Suppressor macrophage treated with lipopolysaccharide for 1 hour (primary cell): ENCODE results near the gene PIBF1.

Experiments used
- DNase-seq, 3 donors: peaks; one replicate each; pipeline ENCODE4 v3.0.0-alpha.2; 2020 to 2022

PIBF1 gene

DNA sequence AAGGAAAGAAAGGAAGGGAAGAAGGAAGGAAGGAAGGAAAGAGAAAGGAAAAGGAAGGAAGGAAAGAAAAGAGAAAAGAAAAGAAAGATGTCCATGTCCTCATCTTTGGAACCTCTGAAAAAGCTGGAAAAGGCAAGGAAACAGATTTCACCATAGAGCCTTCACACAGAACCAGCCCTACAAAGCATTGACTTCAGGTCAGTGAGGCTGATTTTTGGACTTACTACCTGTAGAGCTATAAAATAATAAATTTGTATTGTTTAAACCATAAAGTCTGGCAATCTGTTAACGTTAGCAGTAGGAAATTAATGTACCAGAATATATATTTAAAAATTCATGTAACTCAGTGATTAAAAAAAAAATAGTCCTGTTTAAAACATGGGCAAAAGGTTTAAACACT is 130.0 kb downstream of the PIBF1 start:
- no peak for DNase-seq

- no peak for DNase-seq
These were observed 138.2 kb downstream of the PIBF1 start for GRCh38 chr13:72920097-72920496.

DNA sequence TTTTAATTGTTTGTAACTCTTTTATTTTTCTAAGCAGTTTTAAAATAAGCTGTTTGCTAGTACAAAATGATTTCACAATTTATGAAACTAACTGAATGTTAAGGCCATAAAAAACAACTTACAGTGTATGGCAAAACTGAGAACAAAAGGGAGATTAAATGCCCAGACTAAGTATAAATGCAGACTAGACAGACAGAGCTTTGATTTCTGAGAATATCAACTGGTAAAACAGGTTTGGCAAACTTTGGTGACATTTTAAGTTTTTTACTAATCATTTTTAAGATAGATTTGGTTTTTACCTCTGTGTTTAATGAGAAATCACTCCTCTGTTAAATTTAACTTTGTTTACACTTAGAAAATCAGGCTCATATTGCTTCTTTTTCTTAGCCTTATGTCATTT is 149.4 kb downstream of the PIBF1 start:
- no peak for DNase-seq

DNA sequence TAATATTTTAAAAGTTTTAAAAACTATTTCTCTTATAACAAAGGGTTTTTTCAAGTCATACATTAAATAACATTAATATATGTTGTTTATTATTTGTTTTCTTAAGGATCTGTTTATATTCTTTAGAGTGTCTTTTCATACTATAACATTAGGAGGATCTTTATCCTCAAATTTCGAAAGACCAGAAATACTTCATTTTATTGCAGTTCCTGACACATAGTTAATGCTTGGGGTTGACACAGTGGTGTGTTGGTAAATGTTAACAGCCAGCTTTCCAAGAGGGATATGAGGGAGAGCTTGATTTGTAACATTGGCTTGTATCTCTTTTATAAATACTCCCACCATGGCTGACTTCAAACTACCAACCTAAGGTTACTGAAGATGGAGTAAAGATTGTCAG is 150.3 kb downstream of the PIBF1 start:
- DNase-seq, result no peak

DNA sequence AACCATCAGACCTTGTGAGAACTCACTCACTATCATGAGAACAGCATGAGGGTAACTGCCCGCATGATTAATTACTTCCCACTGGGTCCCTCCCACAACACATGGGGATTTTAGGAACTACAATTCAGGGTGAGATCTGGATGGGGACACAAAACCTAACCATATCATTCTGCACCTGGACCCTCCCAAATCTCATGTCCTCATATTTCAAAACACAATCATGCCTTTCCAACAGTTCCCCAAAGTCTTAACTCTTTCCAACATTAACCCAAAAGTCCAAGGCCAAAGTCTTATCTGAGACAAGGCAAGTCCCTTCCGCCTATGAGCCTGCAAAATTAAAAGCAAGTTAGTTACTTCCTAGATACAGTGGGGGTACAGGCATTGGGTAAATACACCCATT is 164.3 kb downstream of the PIBF1 start:
- peak; percentile 18 to 49 (median 31) for DNase-seq

DNA sequence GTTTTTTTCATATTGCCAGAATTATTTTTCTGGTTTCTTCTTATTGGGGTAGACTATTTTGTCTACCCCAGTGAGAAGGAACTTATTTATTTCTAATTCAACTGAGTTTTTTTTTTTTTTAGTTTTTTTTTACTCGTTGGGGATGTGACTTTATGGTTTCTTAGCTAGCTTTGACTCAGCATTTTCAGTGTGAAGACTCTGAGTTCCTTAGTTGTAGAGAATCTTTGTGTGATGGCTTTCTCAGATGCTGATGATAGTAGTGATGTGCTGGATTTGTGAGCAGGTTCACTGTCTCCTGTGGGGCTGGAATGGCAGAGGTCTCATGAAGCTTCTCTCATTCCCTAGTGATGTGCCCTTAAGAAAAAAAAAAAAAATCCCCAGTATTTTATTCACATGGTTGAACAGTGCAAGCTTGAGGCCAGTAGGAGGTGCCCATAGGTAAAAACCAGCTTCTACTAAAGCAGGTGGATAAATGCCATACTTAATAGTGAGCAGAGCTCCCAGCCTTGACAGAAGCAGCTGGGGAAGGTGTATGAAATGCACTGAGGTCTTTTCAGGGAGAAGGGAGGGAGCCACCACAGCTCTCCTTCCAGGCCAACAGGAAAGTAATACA is 170.7 kb downstream of the PIBF1 start:
- DNase-seq, result no peak

GRCh38 chr13:72953391-72953965 is 171.5 kb downstream of the PIBF1 start:
- no peak for DNase-seq

DNA sequence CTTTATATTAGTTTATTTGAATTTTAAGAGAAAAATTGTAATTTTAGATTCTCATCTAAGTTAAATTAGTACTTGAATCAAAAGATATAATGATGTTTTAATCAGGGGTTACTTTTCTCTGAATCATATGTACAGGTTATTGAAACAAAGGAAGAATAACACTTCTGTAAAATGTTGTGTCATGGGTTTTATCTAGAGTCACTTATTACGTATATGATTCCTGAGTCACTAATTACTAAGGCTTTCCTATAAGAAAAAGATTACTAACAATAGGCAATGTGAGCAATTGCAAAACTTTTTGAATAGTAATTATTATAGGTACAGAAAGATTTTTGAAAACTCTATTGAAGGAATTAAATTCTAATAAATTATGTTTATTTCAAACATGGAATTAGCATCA is 177.7 kb downstream of the PIBF1 start:
- DNase-seq, result peak in 2 of 3 donors; percentile 34 to 46

DNA sequence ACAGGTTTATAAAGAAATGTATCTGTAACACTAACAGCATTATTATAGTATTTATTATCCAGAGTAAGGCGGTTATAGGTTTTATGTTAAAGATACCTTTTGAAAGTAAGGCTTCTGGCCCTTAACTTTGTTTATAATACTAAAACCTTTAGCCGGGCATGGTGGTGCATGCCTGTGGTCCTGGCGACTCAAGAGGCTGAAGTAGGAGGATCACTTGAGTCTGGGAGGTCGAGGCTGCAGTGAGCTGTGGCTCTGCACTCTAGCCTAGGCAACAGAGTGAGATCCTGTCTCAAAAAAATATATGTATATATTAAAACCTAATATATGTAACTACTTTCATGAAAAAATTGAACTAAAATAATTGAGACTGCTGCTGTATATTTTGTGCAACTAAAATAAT is 178.2 kb downstream of the PIBF1 start:
- DNase-seq, result no peak

DNA sequence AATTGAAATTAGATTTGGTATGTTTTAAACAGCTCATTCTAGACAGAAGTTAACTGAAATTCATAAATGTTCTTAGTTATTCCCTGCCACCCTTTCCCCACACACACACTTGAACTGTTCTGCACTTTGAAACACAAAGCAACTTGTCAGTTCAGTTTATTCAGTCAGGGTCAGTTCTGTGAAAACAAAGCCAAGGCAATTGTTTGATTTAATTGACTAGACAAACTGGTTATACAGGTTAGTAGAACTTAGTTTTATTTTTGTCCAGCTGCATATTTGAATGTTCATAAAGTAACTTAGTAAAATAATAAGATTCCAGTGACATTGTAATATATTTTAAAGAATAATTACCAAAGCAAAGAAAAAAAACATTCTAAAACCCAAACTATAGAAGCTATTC is 178.6 kb downstream of the PIBF1 start:
- DNase-seq, result no peak

DNA sequence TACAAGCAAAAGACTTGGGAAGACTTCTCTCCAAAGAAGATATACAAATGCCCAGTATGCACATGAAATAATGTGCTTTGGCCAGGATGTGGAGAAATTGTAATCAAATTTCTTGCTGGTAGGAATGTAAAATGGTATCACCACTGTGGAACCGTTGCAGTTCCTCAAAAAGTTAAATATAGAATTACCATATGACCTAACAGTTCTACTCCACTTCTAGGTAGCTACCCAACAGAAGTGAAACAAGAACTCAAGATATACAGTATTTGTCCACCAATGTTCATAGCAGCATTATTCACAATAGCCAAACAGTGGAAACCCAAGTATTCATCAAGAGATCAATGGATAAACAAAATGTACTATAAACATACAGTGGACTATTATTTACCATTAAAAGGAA is 181.8 kb downstream of the PIBF1 start:
- peak; percentile 5 to 45 (median 34) for DNase-seq

GRCh38 chr13:72970301-72970880 is 188.5 kb downstream of the PIBF1 start:
- no peak for DNase-seq

GRCh38 chr13:72970956-72971355 is 189.0 kb downstream of the PIBF1 start:
- no peak for DNase-seq

DNA sequence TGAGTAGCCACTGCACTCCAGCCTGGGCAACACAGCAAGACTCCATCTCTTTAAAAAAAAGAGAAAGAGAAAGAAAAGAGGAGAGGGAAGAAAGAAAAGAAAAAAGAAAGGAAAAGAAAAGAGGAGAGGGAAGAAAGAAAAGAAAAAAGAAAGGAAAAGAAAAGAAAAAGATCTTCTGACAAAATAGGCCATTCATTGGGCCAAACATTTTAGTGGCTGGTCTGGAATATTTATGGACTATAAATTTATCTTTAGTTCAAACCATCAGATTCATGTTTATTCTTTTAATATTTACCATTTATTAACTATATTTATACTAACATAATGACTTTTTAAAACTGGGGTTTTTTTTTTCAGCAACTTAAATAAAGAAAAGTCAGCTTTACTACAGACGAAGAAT is 191.3 kb downstream of the PIBF1 start:
- no peak for DNase-seq

DNA sequence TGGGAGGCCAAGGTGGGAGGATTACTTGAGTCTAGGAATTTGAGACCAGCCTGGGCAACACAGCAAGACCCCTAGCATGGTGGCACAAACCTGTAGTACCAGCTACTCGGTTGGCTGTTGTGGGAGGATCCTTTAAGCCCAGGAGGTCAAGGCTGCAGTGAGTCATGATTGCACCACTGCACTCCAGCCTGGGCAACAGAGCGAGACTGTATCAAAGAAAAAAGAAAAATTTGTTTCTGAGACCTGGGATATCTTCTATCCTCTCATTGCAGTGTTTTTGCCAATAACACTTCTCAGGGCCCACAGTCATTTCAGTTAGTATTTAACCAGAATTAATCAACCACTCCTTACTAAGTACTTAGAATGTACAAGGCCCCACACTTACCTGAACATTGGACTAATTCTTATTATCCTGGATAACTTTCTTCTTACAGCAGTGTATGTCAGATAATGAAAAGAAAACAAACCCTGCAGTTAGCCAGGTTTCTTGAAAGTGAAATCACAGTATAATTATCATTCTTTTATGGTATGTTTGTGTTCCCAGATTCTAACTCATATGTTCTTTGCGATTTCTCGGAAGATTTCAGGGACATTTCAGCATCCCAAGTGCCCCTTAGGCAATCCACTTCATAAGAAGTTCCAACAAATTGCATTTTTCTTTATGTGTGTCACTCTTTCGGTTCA is 201.3 kb downstream of the PIBF1 start:
- DNase-seq, result no peak

DNA sequence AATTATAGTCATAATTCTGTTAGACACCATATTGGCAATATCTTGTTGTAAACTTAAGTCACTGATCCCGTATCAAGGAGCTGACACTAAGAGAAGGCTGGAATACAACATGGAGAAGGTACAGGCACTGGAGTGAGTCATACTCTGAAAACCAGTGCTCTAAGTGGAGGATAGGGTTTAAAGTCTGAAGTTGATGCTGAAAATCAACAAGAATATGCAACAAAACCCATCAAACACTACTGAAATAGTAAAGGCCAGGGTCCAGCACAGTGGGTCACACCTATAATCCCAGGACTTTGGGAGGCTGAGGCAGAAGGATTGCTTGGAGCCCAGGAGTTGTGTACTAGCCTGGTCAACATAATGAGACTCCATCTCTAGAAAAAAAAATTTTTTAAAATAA is 203.7 kb downstream of the PIBF1 start:
- DNase-seq, result no peak

- no peak for DNase-seq
These were observed 204.3 kb downstream of the PIBF1 start for GRCh38 chr13:72986197-72986596.

DNA sequence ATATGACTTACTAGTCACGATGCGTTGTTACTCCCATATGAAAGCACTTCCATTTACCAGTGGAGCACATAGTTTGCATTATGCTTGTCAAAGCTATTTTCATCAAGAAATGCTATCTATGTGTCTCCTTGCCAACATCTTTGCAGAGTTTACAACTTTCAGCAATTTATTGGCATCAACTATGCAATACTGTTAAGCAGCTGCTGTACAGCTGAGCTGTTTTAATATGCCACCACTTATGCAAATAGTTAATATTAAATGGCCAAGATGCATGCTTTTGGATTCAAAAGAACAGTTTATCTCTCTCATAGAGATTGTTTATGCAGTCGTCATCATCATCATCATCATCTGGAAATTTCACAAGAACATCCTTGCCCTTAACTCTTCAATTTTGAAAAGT is 209.0 kb downstream of the PIBF1 start:
- DNase-seq, result no peak

GRCh38 chr13:72998012-72998411 is 216.1 kb downstream of the PIBF1 start:
- DNase-seq, result no peak

DNA sequence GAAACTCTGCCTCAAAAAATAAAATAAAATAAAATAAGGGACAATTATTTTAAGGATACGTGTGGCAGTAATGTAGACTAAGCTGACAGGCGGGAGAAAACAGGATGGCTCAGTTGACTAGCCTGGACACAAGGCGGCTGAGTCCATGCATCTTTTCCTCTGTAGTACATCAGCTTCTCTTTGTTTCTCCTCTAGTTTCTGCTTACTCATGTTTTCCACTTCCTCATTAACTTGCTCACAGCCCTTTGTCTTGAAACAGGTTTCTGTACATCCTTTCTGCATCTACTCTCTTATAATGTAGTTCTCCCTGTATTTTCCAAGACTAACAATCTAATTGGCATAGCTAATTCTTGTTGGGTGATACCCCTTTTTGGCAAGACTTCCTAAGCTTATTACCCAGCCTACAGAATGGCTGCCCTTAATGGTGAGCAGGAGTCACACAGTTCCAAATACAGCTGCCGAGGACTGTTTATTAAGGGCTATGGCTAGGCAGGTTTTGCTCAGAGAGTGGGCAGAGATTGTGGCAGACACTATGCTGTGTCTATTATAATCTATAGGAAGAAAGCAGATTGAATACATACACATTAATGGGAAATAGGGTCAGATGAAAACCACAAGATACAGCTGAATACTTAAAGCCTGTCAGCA is 218.2 kb downstream of the PIBF1 start:
- DNase-seq, result peak; percentile 28 to 71 (median 34)

GRCh38 chr13:73001971-73002370 is 220.0 kb downstream of the PIBF1 start:
- DNase-seq, result no peak

GRCh38 chr13:73011751-73012150 is 229.8 kb downstream of the PIBF1 start:
- no peak for DNase-seq

DNA sequence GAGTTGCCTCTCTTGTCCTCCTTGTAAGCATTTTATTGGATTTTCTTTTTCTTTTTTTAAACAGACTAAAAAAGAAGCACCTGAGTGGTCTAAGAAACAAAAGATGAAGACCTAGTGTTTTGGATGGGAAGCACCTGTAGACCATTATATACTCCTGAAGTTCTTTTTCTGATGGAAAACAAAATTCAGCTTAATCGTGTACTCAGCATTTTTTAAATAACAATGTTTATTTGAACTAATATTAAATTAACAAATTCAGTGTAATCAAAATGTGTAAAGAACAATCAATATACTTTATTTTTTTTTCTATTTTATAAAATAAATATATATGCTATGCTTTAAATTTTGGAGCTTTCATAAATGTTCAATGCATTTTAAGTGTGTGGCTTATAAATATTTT is 233.9 kb downstream of the PIBF1 start:
- DNase-seq, result no peak

DNA sequence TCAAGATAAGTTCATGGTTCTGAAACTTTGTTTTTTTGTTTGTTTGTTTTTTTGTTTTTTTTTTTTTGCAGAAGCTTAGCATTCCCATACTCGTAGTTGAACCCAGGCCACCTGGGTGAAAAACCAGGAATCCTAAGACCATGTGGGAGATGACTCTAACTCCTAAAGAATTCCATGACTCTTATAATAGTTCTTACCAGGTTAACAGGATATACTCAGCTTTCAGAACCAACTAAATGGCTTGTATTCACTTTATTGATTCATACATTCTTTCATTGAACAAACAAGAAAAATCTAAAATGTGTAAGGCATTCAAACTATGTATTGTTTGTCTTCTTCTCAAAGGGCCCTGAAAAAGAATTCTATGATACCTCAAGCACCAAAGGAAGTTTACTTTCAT is 236.4 kb downstream of the PIBF1 start:
- DNase-seq, result no peak
